Amygdala (tissue), 56 donors: ENCODE results near the gene SZRD1.

ENCODE experiments used
- DNase-seq, 56 donors: peaks; one replicate each; lab custom pipeline; 2025; lab: John Stamatoyannopoulos, UW

The SZRD1 gene

GRCh38 chr1:16436946-16437474 is 70.0 kb downstream of the SZRD1 start, which contains the start of gene SPATA21:
Gene SPATA21, minus strand, starts transcription at chr1:16437424. Its CDS starts 6,053 bp downstream, at chr1:16431371.
- no peak for DNase-seq

- DNase-seq = no peak
Observed at GRCh38 chr1:16438516-16438915, 71.5 kb downstream of the SZRD1 start.

GRCh38 chr1:16438924-16439323 is 71.9 kb downstream of the SZRD1 start:
- no peak for DNase-seq

- peak in 1 of 56 donors; percentile 37 for DNase-seq
Observed at GRCh38 chr1:16440131-16440469, 73.1 kb downstream of the SZRD1 start.

- peak; percentile 18 to 94 (median 84) for DNase-seq
Observed at GRCh38 chr1:16440470-16441281, 73.6 kb downstream of the SZRD1 start, which contains the start of gene NECAP2. Gene NECAP2, plus strand, starts transcription at chr1:16440724. Its CDS starts 38 bp downstream, at chr1:16440762.

- DNase-seq = no peak
Observed at GRCh38 chr1:16441282-16441665, 74.2 kb downstream of the SZRD1 start.

- DNase-seq = no peak
Observed at GRCh38 chr1:16442265-16442664, 75.2 kb downstream of the SZRD1 start.

GRCh38 chr1:16442941-16443340 is 75.9 kb downstream of the SZRD1 start:
- DNase-seq = no peak

GRCh38 chr1:16443975-16444770 is 77.1 kb downstream of the SZRD1 start:
- DNase-seq = no peak

GRCh38 chr1:16445052-16445451 is 78.0 kb downstream of the SZRD1 start:
- no peak for DNase-seq

- no peak for DNase-seq
Observed at GRCh38 chr1:16446116-16446515, 79.1 kb downstream of the SZRD1 start.

GRCh38 chr1:16447641-16448040 is 80.6 kb downstream of the SZRD1 start:
- DNase-seq = no peak
